ENCODE data around the gene HMMR.
"Not testable (repeated sequence)": the region's sequence is repeated elsewhere in the genome, so short reads cannot be mapped to it uniquely, and the experiment has no call there.

HMMR gene

GRCh38 chr5:163460562-163461171, at the start of gene HMMR:
TSS of gene HMMR (plus strand) at chr5:163460632. CDS start at chr5:163460693, 61 bp downstream.
- DNase-seq (ENCODE audit: low read depth), result no peak

GRCh38 chr5:163415673-163416072, 44.8 kb upstream of the HMMR start:
- DNase-seq (ENCODE audit: low read depth), result not testable (repeated sequence)

GRCh38 chr5:163424836-163425235, 35.6 kb upstream of the HMMR start:
- no peak for DNase-seq (ENCODE audit: low read depth)

GRCh38 chr5:163426128-163426527, 34.3 kb upstream of the HMMR start:
- not testable (repeated sequence) for DNase-seq (ENCODE audit: low read depth)

- DNase-seq (ENCODE audit: low read depth), result no peak
These were observed 27.9 kb upstream of the HMMR start for GRCh38 chr5:163432544-163432943.

GRCh38 chr5:163433271-163433670, 27.2 kb upstream of the HMMR start:
- no peak for DNase-seq (ENCODE audit: low read depth)

GRCh38 chr5:163434401-163434866, 26.0 kb upstream of the HMMR start:
- no peak for DNase-seq (ENCODE audit: low read depth)

- DNase-seq (ENCODE audit: low read depth), result no peak
These were observed 23.9 kb upstream of the HMMR start for GRCh38 chr5:163436515-163436914.

GRCh38 chr5:163437011-163437308, 23.5 kb upstream of the HMMR start:
- DNase-seq (ENCODE audit: low read depth), result no peak

- peak; percentile 81 for DNase-seq (ENCODE audit: low read depth)
These were observed 22.9 kb upstream of the HMMR start, which contains the start of gene CCNG1 for GRCh38 chr5:163437309-163438182. TSS of gene CCNG1 (plus strand) at chr5:163437595. CDS start at chr5:163439257, 1,662 bp downstream.

- no peak for DNase-seq (ENCODE audit: low read depth)
These were observed 21.4 kb upstream of the HMMR start for GRCh38 chr5:163439092-163439425.

GRCh38 chr5:163440954-163441353, 19.5 kb upstream of the HMMR start:
- no peak for DNase-seq (ENCODE audit: low read depth)

GRCh38 chr5:163444526-163444925, 15.9 kb upstream of the HMMR start:
- no peak for DNase-seq (ENCODE audit: low read depth)

GRCh38 chr5:163445345-163445744, 15.1 kb upstream of the HMMR start:
- no peak for DNase-seq (ENCODE audit: low read depth)

GRCh38 chr5:163447191-163447590, 13.2 kb upstream of the HMMR start:
- DNase-seq (ENCODE audit: low read depth), result no peak

- no peak for DNase-seq (ENCODE audit: low read depth)
These were observed 12.6 kb upstream of the HMMR start for GRCh38 chr5:163447875-163448274.

- no peak for DNase-seq (ENCODE audit: low read depth)
These were observed 11.9 kb upstream of the HMMR start for GRCh38 chr5:163448491-163448890.

- DNase-seq (ENCODE audit: low read depth), result no peak
These were observed 8.9 kb upstream of the HMMR start for GRCh38 chr5:163451489-163451888.

GRCh38 chr5:163453705-163454104, 6.7 kb upstream of the HMMR start:
- DNase-seq (ENCODE audit: low read depth), result no peak

- not testable (repeated sequence) for DNase-seq (ENCODE audit: low read depth)
These were observed 5.0 kb upstream of the HMMR start for GRCh38 chr5:163455406-163455805.

GRCh38 chr5:163456029-163456589, 4.3 kb upstream of the HMMR start:
- no peak for DNase-seq (ENCODE audit: low read depth)

- no peak for DNase-seq (ENCODE audit: low read depth)
These were observed 3.6 kb upstream of the HMMR start for GRCh38 chr5:163456840-163457239.

- no peak for DNase-seq (ENCODE audit: low read depth)
These were observed 1.6 kb upstream of the HMMR start for GRCh38 chr5:163458778-163459385.
